ENCODE measurements around the gene ZNF275.

DNA sequence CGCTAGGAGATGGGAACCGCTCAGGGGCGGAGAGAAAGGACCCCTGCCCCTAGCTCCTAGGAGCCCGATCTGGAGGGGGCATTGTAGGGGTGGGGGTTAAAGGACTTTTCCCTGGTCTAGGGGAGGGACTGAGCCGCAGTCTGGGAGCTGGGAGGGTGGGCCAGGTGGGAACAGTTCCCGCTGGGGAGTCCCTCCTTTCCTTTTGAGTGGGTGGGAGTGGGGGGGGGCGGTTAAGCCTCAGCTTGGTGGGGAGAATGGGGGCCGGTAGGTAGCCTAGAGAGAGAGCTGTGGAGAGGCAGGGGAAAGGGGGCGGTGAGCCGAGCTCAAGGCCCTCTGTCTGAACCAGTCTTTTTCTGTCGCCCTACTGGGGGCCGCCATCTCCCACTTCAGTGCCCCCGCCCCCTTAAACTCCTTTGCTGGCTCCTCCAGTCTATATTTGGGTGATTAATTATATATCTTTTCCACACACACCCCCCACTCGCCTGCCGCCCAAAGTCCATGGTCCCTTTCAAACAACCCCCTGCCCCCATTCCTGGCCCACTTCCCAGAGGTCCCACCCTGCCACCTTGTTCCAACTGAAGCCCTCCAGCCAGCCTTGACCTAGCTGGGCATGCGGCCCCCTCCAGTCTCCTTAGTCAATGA lies 822 bp downstream of the ZNF275 start:
- no peak for TF ChIP-seq RXRA (IDR thresholded peaks at IDR 0.05; ENCODE audit: insufficient read depth, low read depth, low read length)
- TF ChIP-seq TBP (IDR thresholded peaks at IDR 0.05; ENCODE audit: low read depth, low read length), result no peak
- no peak for TF ChIP-seq SUZ12 (IDR thresholded peaks at IDR 0.05; ENCODE audit: low read length)
- TF ChIP-seq, protein P1, sequence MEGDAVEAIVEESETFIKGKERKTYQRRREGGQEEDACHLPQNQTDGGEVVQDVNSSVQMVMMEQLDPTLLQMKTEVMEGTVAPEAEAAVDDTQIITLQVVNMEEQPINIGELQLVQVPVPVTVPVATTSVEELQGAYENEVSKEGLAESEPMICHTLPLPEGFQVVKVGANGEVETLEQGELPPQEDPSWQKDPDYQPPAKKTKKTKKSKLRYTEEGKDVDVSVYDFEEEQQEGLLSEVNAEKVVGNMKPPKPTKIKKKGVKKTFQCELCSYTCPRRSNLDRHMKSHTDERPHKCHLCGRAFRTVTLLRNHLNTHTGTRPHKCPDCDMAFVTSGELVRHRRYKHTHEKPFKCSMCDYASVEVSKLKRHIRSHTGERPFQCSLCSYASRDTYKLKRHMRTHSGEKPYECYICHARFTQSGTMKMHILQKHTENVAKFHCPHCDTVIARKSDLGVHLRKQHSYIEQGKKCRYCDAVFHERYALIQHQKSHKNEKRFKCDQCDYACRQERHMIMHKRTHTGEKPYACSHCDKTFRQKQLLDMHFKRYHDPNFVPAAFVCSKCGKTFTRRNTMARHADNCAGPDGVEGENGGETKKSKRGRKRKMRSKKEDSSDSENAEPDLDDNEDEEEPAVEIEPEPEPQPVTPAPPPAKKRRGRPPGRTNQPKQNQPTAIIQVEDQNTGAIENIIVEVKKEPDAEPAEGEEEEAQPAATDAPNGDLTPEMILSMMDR (IDR thresholded peaks at IDR 0.05; ENCODE audit: control extremely low read depth in 1 of 3, insufficient read depth in 1 of 3, low read depth in 1 of 3, low read length in 3 of 3), result no peak
- TF ChIP-seq CREB1 (IDR thresholded peaks at IDR 0.05), result no peak
- TF ChIP-seq POLR2AphosphoS5 (IDR thresholded peaks at IDR 0.05; ENCODE audit: low read depth, low read length), result no peak
- TF ChIP-seq SAP30 (IDR thresholded peaks at IDR 0.05; ENCODE audit: insufficient read depth, insufficient replicate concordance, low read length), result no peak
- TF ChIP-seq, protein P2, sequence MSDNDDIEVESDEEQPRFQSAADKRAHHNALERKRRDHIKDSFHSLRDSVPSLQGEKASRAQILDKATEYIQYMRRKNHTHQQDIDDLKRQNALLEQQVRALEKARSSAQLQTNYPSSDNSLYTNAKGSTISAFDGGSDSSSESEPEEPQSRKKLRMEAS (IDR thresholded peaks at IDR 0.05), result no peak
- no peak for TF ChIP-seq SP1 (IDR thresholded peaks at IDR 0.05; ENCODE audit: low read depth, low read length)
- no peak for TF ChIP-seq EZH2 (IDR thresholded peaks at IDR 0.05; ENCODE audit: low read depth, low read length, severe bottlenecking)
- TF ChIP-seq, protein P3, sequence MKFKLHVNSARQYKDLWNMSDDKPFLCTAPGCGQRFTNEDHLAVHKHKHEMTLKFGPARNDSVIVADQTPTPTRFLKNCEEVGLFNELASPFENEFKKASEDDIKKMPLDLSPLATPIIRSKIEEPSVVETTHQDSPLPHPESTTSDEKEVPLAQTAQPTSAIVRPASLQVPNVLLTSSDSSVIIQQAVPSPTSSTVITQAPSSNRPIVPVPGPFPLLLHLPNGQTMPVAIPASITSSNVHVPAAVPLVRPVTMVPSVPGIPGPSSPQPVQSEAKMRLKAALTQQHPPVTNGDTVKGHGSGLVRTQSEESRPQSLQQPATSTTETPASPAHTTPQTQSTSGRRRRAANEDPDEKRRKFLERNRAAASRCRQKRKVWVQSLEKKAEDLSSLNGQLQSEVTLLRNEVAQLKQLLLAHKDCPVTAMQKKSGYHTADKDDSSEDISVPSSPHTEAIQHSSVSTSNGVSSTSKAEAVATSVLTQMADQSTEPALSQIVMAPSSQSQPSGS (IDR thresholded peaks at IDR 0.05; ENCODE audit: low read length), result no peak
- no peak for TF ChIP-seq EP300 (IDR thresholded peaks at IDR 0.05; ENCODE audit: borderline replicate concordance in 1 of 2, low read depth in 2 of 2, low read length in 2 of 2)

Data from H1 (cell line).